Measurements from ENCODE around the gene HUWE1.

HUWE1 gene

DNA sequence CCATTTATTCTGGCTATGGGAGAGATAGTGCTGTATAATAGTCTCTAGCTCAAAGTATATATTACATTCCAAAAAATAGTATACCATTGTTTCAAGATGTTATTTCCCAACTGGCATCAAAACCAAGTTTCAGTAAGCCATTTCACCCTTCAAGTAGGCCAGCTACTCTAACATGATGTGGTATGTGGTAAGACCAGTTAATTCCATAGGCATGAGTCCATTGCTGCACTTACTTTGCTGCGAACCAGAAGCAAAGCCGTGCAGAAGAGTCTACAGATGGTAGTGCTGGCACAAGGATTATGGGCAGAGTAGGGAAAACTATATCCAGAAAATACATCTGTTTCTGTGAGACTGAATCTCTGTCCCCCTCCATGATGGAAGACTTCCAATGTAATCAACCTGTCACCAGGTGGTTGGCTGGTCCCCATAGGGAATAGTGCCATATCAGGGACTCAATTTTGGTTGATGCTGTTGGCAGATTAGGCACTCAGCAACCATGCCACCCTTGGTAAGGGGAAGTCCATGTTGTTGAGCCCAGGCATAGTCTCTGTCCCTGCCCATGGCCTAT is 202.6 kb downstream of the HUWE1 start:
- no peak overlapping the region for H3K4me3 ChIP-seq (replicated peaks in 1 of 2; ENCODE audit: low read depth in 2 of 2, low read length in 2 of 2)
- DNase-seq (ENCODE audit: low read depth in 2 of 2) = peak in 1 of 2 donors; percentile 32
- TF ChIP-seq, protein P1, sequence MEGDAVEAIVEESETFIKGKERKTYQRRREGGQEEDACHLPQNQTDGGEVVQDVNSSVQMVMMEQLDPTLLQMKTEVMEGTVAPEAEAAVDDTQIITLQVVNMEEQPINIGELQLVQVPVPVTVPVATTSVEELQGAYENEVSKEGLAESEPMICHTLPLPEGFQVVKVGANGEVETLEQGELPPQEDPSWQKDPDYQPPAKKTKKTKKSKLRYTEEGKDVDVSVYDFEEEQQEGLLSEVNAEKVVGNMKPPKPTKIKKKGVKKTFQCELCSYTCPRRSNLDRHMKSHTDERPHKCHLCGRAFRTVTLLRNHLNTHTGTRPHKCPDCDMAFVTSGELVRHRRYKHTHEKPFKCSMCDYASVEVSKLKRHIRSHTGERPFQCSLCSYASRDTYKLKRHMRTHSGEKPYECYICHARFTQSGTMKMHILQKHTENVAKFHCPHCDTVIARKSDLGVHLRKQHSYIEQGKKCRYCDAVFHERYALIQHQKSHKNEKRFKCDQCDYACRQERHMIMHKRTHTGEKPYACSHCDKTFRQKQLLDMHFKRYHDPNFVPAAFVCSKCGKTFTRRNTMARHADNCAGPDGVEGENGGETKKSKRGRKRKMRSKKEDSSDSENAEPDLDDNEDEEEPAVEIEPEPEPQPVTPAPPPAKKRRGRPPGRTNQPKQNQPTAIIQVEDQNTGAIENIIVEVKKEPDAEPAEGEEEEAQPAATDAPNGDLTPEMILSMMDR (IDR thresholded peaks at IDR 0.05; ENCODE audit: low read depth, low read length) = no peak

DNA sequence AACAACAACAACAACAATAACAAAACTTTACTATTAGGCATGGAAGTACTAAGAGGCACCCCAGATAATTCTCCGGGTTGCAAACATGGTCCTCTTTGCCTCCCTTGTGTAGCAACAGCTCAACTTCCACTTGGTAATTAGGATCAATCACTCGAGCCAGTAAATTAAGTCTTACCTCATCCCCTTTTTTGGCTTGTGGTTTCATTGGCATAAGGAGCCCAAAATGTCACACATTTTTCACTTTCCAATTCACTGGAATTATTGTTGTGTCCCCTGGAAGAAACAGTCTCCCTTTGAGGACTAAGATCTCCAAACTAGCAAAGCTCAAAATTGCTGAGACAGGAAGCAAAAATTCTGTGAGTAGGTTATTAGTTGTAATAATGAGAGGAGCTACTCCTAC is 203.1 kb downstream of the HUWE1 start:
- no peak overlapping the region for H3K4me3 ChIP-seq (replicated peaks in 1 of 2; ENCODE audit: low read depth in 2 of 2, low read length in 2 of 2)
- TF ChIP-seq, protein P1 (IDR thresholded peaks at IDR 0.05; ENCODE audit: low read depth, low read length) = no peak
- DNase-seq (ENCODE audit: low read depth in 2 of 2) = no peak
